ENCODE data around the gene TULP4. TPM values are rescaled to one million over a fixed set of nuclear protein-coding genes. Genes with fewer than 3 reads are reported as not detected.
"Not testable (repeated sequence)": the region's sequence is repeated elsewhere in the genome, so short reads cannot be mapped to it uniquely, and the experiment has no call there.

The TULP4 gene
- total RNA-seq, 4 donors from 2014 or later, result 76.7 to 118 (median 95.7) TPM

GRCh38 chr6:158384671-158385110 lies 72.4 kb downstream of the TULP4 start:
- ATAC-seq (ENCODE audit: low FRiP score) (no peak), DNase-seq (ENCODE audit: low spot score) (no peak)
- no peak for TF ChIP-seq CTCF (IDR thresholded peaks at IDR 0.05)

- TF ChIP-seq CTCF (IDR thresholded peaks at IDR 0.05), result no peak
- DNase-seq (ENCODE audit: low spot score), result no peak
- ATAC-seq (ENCODE audit: low FRiP score), result no peak
Observed at GRCh38 chr6:158387036-158387435, 74.8 kb downstream of the TULP4 start.

GRCh38 chr6:158387578-158387977 lies 75.3 kb downstream of the TULP4 start:
- no peak for DNase-seq (ENCODE audit: low spot score)
- no peak for TF ChIP-seq CTCF (IDR thresholded peaks at IDR 0.05)
- ATAC-seq (ENCODE audit: low FRiP score), result no peak

GRCh38 chr6:158388727-158389126 lies 76.5 kb downstream of the TULP4 start:
- ATAC-seq (ENCODE audit: low FRiP score) (no peak), DNase-seq (ENCODE audit: low spot score) (no peak)

GRCh38 chr6:158389193-158389919 lies 77.1 kb downstream of the TULP4 start:
- ATAC-seq (ENCODE audit: low FRiP score) (no peak), DNase-seq (ENCODE audit: low spot score) (no peak)
- no peak for TF ChIP-seq CTCF (IDR thresholded peaks at IDR 0.05)

More at GRCh38 chr6:158388727-158389126, 76.5 kb downstream of the TULP4 start:
- TF ChIP-seq CTCF (IDR thresholded peaks at IDR 0.05), result no peak

- no peak for TF ChIP-seq CTCF (IDR thresholded peaks at IDR 0.05)
- ATAC-seq (ENCODE audit: low FRiP score) (no peak), DNase-seq (ENCODE audit: low spot score) (no peak)
Observed at GRCh38 chr6:158391276-158391675, 79.0 kb downstream of the TULP4 start.

GRCh38 chr6:158391977-158392376 lies 79.7 kb downstream of the TULP4 start:
- DNase-seq (ENCODE audit: low spot score), result not testable (repeated sequence)

More at GRCh38 chr6:158391977-158392376, 79.7 kb downstream of the TULP4 start:
- ATAC-seq (ENCODE audit: low FRiP score), result not testable (repeated sequence)

Measured in omental fat pad (tissue), 4 donors.